Vagina (tissue), 2 donors: ENCODE measurements around the gene SAMD7.

Source experiments
- CTCF ChIP-seq, 3 experiments: fragments of 450-650 bp in 2 of 3; fragments of 200-600 bp in 1 of 3; sonication (generic) in 1 of 3; IDR thresholded peaks; one replicate each; pipeline ENCODE4 v1.5.1; 2017 to 2019; ENCODE audit warnings: antibody characterized with exemption in 3 of 3, mild to moderate bottlenecking in 2 of 3, moderate library complexity in 2 of 3
- POLR2A ChIP-seq, 2 donors: fragments of 450-650 bp; IDR thresholded peaks; one replicate each; pipeline ENCODE4 v1.6.1; 2017; ENCODE audit warnings: antibody characterized with exemption in 2 of 2, mild to moderate bottlenecking in 2 of 2, moderate library complexity in 2 of 2
- POLR2AphosphoS5 ChIP-seq, 2 donors: sonication (generic); formaldehyde crosslinking; IDR thresholded peaks; one replicate each; pipeline ENCODE4 v1.9.0; 2017; ENCODE audit warnings: antibody characterized with exemption in 2 of 2, mild to moderate bottlenecking in 2 of 2, low read depth in 1 of 2; ENCODE audit not compliant: insufficient read depth in 1 of 2

GRCh38 chr3:169907476-169907875, 3.9 kb upstream of the SAMD7 start:
- TF ChIP-seq POLR2A (IDR thresholded peaks at IDR 0.05) (no peak), CTCF (IDR thresholded peaks at IDR 0.05) (no peak), POLR2AphosphoS5 (IDR thresholded peaks at IDR 0.05; ENCODE audit: insufficient read depth in 1 of 2, low read depth in 1 of 2) (no peak)
